HepG2 (cell line): ENCODE data around the gene MTCH1. TPM values are rescaled to one million over a fixed set of nuclear protein-coding genes. Genes with fewer than 3 reads are reported as not detected.
A peak's percentile ranks its signal among the peaks of the same experiment; 100 is the strongest.

ENCODE experiments used
- BRF2 ChIP-seq: sonication (generic); formaldehyde crosslinking; IDR thresholded peaks from 2 replicates; pipeline ENCODE4 v1.8.1; 2022; ENCODE audit warnings: mild to moderate bottlenecking, missing genetic modification reagents
- CEBPG ChIP-seq: IDR thresholded peaks from 2 replicates; pipeline ENCODE4 v1.6.1; 2016
- CREB3 ChIP-seq: sonication (generic); formaldehyde crosslinking; IDR thresholded peaks from 2 replicates; pipeline ENCODE4 v1.5.0; 2020; ENCODE audit warnings: missing genetic modification reagents
- EZH2 ChIP-seq: conservative IDR thresholded peaks from 2 replicates; pipeline ENCODE4 v1.6.1; 2012; ENCODE audit warnings: mild to moderate bottlenecking, low read depth, low read length, moderate library complexity
- FOXK2 ChIP-seq: fragments of 450-650 bp; IDR thresholded peaks from 2 replicates; pipeline ENCODE4 v1.6.1; 2016
- HDAC2 ChIP-seq: sonication (generic); formaldehyde crosslinking; IDR thresholded peaks from 2 replicates; pipeline ENCODE4 v1.4.0; 2020; ENCODE audit warnings: missing genetic modification reagents
- HDAC6 ChIP-seq: fragments of 200-600 bp; sonication (generic); IDR thresholded peaks from 2 replicates; pipeline ENCODE4 v1.7.0; 2017; ENCODE audit warnings: mild to moderate bottlenecking, antibody characterized with exemption, low read length, low read depth
- PHF21A ChIP-seq: sonication (generic); formaldehyde crosslinking; IDR thresholded peaks from 2 replicates; pipeline ENCODE4 v1.5.0; 2020; ENCODE audit warnings: mild to moderate bottlenecking, missing genetic modification reagents
- RBFOX2 ChIP-seq: fragments of 200-400 bp; formaldehyde crosslinking; IDR thresholded peaks from 2 replicates; pipeline ENCODE4 v1.6.1; 2017; ENCODE audit warnings: low read depth, mild to moderate bottlenecking, low read length
- SAP130 ChIP-seq: IDR thresholded peaks from 2 replicates; pipeline ENCODE4 v1.6.1; 2016; ENCODE audit warnings: low read depth
- SNAI1 ChIP-seq: sonication (generic); formaldehyde crosslinking; IDR thresholded peaks from 2 replicates; pipeline ENCODE4 v1.5.0; 2020; ENCODE audit warnings: mild to moderate bottlenecking, missing genetic modification reagents, borderline replicate concordance
- TARDBP ChIP-seq: sonication (generic); formaldehyde crosslinking; IDR thresholded peaks from 2 replicates; pipeline ENCODE4 v1.8.0; 2022; ENCODE audit warnings: mild to moderate bottlenecking, missing genetic modification reagents
- ZBTB38 ChIP-seq: sonication (generic); formaldehyde crosslinking; IDR thresholded peaks from 2 replicates; pipeline ENCODE4 v1.5.1; 2020; ENCODE audit warnings: mild to moderate bottlenecking, missing genetic modification reagents
- ZNF280D ChIP-seq: sonication (generic); formaldehyde crosslinking; IDR thresholded peaks from 2 replicates; pipeline ENCODE4 v1.5.1; 2020; ENCODE audit warnings: mild to moderate bottlenecking, missing genetic modification reagents
- ZNF567 ChIP-seq: sonication (generic); formaldehyde crosslinking; IDR thresholded peaks from 2 replicates; pipeline ENCODE4 v1.8.1; 2023; ENCODE audit warnings: mild to moderate bottlenecking, missing genetic modification reagents, borderline replicate concordance
- ZNF574 ChIP-seq: sonication (generic); formaldehyde crosslinking; IDR thresholded peaks from 2 replicates; pipeline ENCODE4 v1.4.0; 2020; ENCODE audit warnings: missing genetic modification reagents
- ZNF576 ChIP-seq: sonication (generic); formaldehyde crosslinking; IDR thresholded peaks from 2 replicates; pipeline ENCODE4 v1.4.0; 2020; ENCODE audit warnings: mild to moderate bottlenecking, missing genetic modification reagents
- ZNF691 ChIP-seq: sonication (generic); formaldehyde crosslinking; IDR thresholded peaks from 2 replicates; pipeline ENCODE4 v1.4.0; 2020; ENCODE audit warnings: missing genetic modification reagents, low read depth, mild to moderate bottlenecking, borderline replicate concordance
- ZNF713 ChIP-seq: sonication (generic); formaldehyde crosslinking; IDR thresholded peaks from 2 replicates; pipeline ENCODE4 v1.4.0; 2020; ENCODE audit warnings: mild to moderate bottlenecking, missing genetic modification reagents
- ZNF790 ChIP-seq: sonication (generic); formaldehyde crosslinking; IDR thresholded peaks from 2 replicates; pipeline ENCODE4 v1.8.0; 2022; ENCODE audit warnings: missing genetic modification reagents, mild to moderate bottlenecking, borderline replicate concordance
- polyA plus RNA-seq, 8 experiments: library from polyadenylated mRNA; depleted of rRNA in 3 of 8; stranded (reverse) in 7 of 8; unstranded in 1 of 8; fragments of >200 nt; fragmentation: Illumina TruSeq in 4 of 8; extraction: Trizol in 4 of 8; gene quantifications; 2 replicates each; pipeline versions ENCODE4 v1.2.1 to v1.2.3, GENCODE V29; 2011 to 2016; ENCODE audit warnings: low read depth in 4 of 8, missing spikeins in 1 of 8, mixed read lengths in 1 of 8; ENCODE audit not compliant: insufficient read depth in 1 of 8
- total RNA-seq, 5 experiments: library from RNA; depleted of rRNA; stranded (reverse); fragments of >200 nt; fragmentation: Illumina TruSeq; extraction: Trizol; gene quantifications; 2 replicates each; pipeline ENCODE4 v1.2.3, GENCODE V29; 2016; ENCODE audit warnings: low read depth in 1 of 5

The MTCH1 gene
- total and polyA plus RNA-seq, 2 of the 13 experiments (the other 11 are each of a cell fraction or from before 2014, with no cell fraction given): 86.2 to 144 TPM

GRCh38 chr6:37018198-37019064 lies 32.4 kb upstream of the MTCH1 start (continued):
- TF ChIP-seq ZNF691 (CRISPR knock-in tag) (no peak), TARDBP (CRISPR knock-in tag) (peak; percentile 35; the same call in 1 of the 2 replicates), BRF2 (CRISPR knock-in tag) (no peak), ZNF576 (CRISPR knock-in tag) (no peak), ZNF713 (CRISPR knock-in tag) (no peak), ZNF574 (CRISPR knock-in tag) (peak; percentile 36; the same call in 1 of the 2 replicates), ZNF280D (CRISPR knock-in tag) (peak; percentile 89), FOXK2 (no peak), CEBPG (peak; percentile 29; the same call in 1 of the 2 replicates), ZNF790 (CRISPR knock-in tag) (no peak), EZH2 (no peak), ZBTB38 (CRISPR knock-in tag) (0 out of 2 replicates have a peak, but pooled peaks have one; percentile 46), CREB3 (CRISPR knock-in tag) (peak; percentile 37; the same call in 1 of the 2 replicates), SNAI1 (CRISPR knock-in tag) (no peak), RBFOX2 (no peak), PHF21A (peak; percentile 57; the same call in 1 of the 2 replicates), SAP130 (no peak; the same call in 1 of the 2 replicates), ZNF567 (CRISPR knock-in tag) (no peak), HDAC2 (CRISPR knock-in tag) (peak; percentile 56), HDAC6 (no peak)
